CD4-positive, alpha-beta T cell (primary cell): ENCODE measurements around the gene PSMD3. TPM values are rescaled to one million over a fixed set of nuclear protein-coding genes. Genes with fewer than 3 reads are reported as not detected.
A peak's percentile ranks its signal among the peaks of the same experiment; 100 is the strongest.

Experiments
- ATAC-seq: fragments of 200-7000 bp; cut with Tn5 transposase; one replicate; pipeline ENCODE4 v1.10.0; 2022; ENCODE audit warnings: mild to moderate bottlenecking; ENCODE audit not compliant: poor library complexity
- CTCF ChIA-PET: fragments of 350-600 bp; sonication (Branson Sonifier 250); formaldehyde crosslinking; loops from one replicate; lab custom pipeline; 2021; ENCODE audit warnings: antibody characterized with exemption, inconsistent platforms; lab: Charles Lee
- POLR2A ChIA-PET: fragments of 350-600 bp; sonication (Branson Sonifier 250); formaldehyde crosslinking; loops from one replicate; lab custom pipeline; 2021; ENCODE audit warnings: antibody characterized with exemption, inconsistent platforms; lab: Charles Lee
- DNase-seq, 14 experiments: peaks; one replicate each; pipeline ENCODE4 v3.0.0-alpha.2; 2013 to 2020; ENCODE audit warnings: mixed read lengths in 2 of 14
- H3K27ac ChIP-seq, 2 donors: one replicate each; pipeline versions ENCODE4 v1.5.1 to v1.7.0; 2013; ENCODE audit warnings: low read length in 2 of 2, low read depth in 1 of 2, mild to moderate bottlenecking in 1 of 2
- H3K27me3 ChIP-seq, 2 experiments: 1 replicate in 1 of 2; 2 replicates in 1 of 2; pipeline versions ENCODE4 v1.6.1 to v1.7.0; 2013; ENCODE audit warnings: low read length in 2 of 2, control low read depth in 1 of 2, mild to moderate bottlenecking in 1 of 2, moderate library complexity in 1 of 2; ENCODE audit not compliant: insufficient read depth in 2 of 2, control insufficient read depth in 1 of 2
- H3K36me3 ChIP-seq: one replicate; pipeline ENCODE4 v1.6.1; 2013; ENCODE audit warnings: low read length, control low read depth; ENCODE audit not compliant: insufficient read depth
- H3K4me1 ChIP-seq: one replicate; pipeline ENCODE4 v1.6.1; 2013; ENCODE audit warnings: low read length, control low read depth; ENCODE audit not compliant: insufficient read depth
- H3K4me3 ChIP-seq: one replicate; pipeline ENCODE4 v1.5.1; 2013; ENCODE audit warnings: mild to moderate bottlenecking, low read length, moderate library complexity
- H3K9me3 ChIP-seq, 2 experiments: 1 replicate in 1 of 2; 2 replicates in 1 of 2; pipeline versions ENCODE4 v1.6.1 to v1.7.0; 2013; ENCODE audit warnings: low read length in 2 of 2, mild to moderate bottlenecking in 2 of 2, control low read depth in 1 of 2, moderate library complexity in 1 of 2; ENCODE audit not compliant: control insufficient read depth in 1 of 2, insufficient read depth in 1 of 2
- H3K27ac Mint-ChIP-seq: one replicate; pipeline ENCODE4 v1.8.0; 2020; ENCODE audit warnings: mixed read lengths
- H3K27me3 Mint-ChIP-seq: one replicate; pipeline ENCODE4 v1.8.0; 2021; ENCODE audit warnings: mixed read lengths
- H3K36me3 Mint-ChIP-seq: one replicate; pipeline ENCODE4 v1.8.0; 2021; ENCODE audit warnings: low read depth, mixed read lengths
- H3K4me1 Mint-ChIP-seq: one replicate; pipeline ENCODE4 v1.8.0; 2021; ENCODE audit warnings: low read depth, mixed read lengths
- H3K4me3 Mint-ChIP-seq: one replicate; pipeline ENCODE4 v1.8.0; 2020; ENCODE audit warnings: mild to moderate bottlenecking, mixed read lengths
- H3K9me3 Mint-ChIP-seq: one replicate; pipeline ENCODE4 v1.8.0; 2020; ENCODE audit warnings: mixed read lengths
- CTCF ChIP-seq: fragments of 200-600 bp; IDR thresholded peaks from one replicate; pipeline ENCODE4 v1.8.0; 2022; ENCODE audit warnings: antibody characterized with exemption, mild to moderate bottlenecking
- intact Hi-C, 2 experiments: fragments of 100-400 bp; cut with DNase I in 1 of 2; cut with micrococcal nuclease in 1 of 2; formaldehyde crosslinking; loops; one replicate each; pipeline versions ENCODE4 v1.15.1 to v1.9.0; 2023 to 2025; cut with DNase I, micrococcal nuclease
- total RNA-seq, 174 experiments: library from RNA in 2 of 174; stranded (reverse) in 2 of 174; gene quantifications; one replicate each; pipeline ENCODE4 v1.2.3 and lab custom pipeline; 2021 to 2026

Gene PSMD3
- total RNA-seq, 2 experiments from 2014 or later = 66.7 to 71.9 TPM

GRCh38 chr17:40026816-40027613, 46.4 kb downstream of the PSMD3 start:
- POLR2A ChIA-PET = interaction anchor here (0.7 to 1.7 kb wide), 9 partner anchors 13 to 192 kb away, joined by 3 to 6 read pairs (median 4); partner anchors contain the start of genes MED24, NR1D1, PSMD3 and WIPF2
- H3K27ac ChIP-seq = no peak overlapping the region
- H3K27ac Mint-ChIP-seq = peak overlapping the region; percentile 34
- no peaks in the 10 kb centered on the region for H3K27me3 Mint-ChIP-seq
- intact Hi-C loops = loop anchor here (1.0 to 10.0 kb wide), 4 partner anchors 14 to 472 kb away; no protein-coding TSS in a partner anchor
- peak overlapping the region; percentile 23 for H3K4me3 Mint-ChIP-seq
- peaks cover 72% of the 10 kb centered on the region for H3K36me3 Mint-ChIP-seq
- TF ChIP-seq CTCF = peak; percentile 97
- H3K4me3 ChIP-seq = no peak overlapping the region
- peak; percentile 87 for ATAC-seq
- peaks cover 23% of the 10 kb centered on the region for H3K4me1 Mint-ChIP-seq
- DNase-seq = peak; percentile 63 to 89 (median 71)
- CTCF ChIA-PET = interaction anchor here (0.6 to 2.2 kb wide), 9 partner anchors 14 to 422 kb away, joined by 3 to 11 read pairs (median 4); partner anchors contain the start of gene MED24
- no peaks in the 10 kb centered on the region for H3K9me3 ChIP-seq
- H3K9me3 Mint-ChIP-seq = no peaks in the 10 kb centered on the region
- no peaks in the 10 kb centered on the region for H3K27me3 ChIP-seq
- peaks cover 25% of the 10 kb centered on the region for H3K4me1 ChIP-seq
- peaks cover 59% of the 10 kb centered on the region for H3K36me3 ChIP-seq

DNA sequence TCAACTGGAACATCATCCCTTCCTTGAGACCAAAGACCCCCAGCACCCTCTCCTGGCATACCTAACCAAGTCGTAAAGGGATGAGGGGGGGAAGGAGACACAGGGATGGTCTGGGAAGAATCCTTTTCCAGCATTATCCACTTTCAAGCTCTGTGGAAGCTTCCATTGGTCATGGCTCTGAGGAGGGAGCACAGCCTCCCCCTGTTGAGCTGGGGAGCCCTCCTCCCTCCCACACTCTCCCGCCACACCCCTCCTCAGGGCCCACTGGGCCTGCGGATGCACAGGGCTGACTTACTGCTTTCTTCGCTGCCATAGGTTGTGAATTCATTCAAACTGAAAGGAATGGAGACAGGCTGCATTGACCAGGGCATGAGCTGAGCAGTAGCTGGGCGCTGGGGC, 47.0 kb downstream of the PSMD3 start:
- peaks cover 23% of the 10 kb centered on the region for H3K4me1 Mint-ChIP-seq
- H3K9me3 Mint-ChIP-seq = no peaks in the 10 kb centered on the region
- DNase-seq (no peak), ATAC-seq (no peak)
- H3K36me3 Mint-ChIP-seq = peaks cover 73% of the 10 kb centered on the region
- no peak overlapping the region for H3K4me3 Mint-ChIP-seq
- Histone ChIP-seq H3K4me3 (no peak overlapping the region), H3K27me3 (no peaks in the 10 kb centered on the region), H3K9me3 (no peaks in the 10 kb centered on the region), H3K4me1 (peaks cover 25% of the 10 kb centered on the region), H3K27ac (no peak overlapping the region), H3K36me3 (peaks cover 59% of the 10 kb centered on the region)
- no peak for TF ChIP-seq CTCF
- ChIA-PET CTCF (interaction anchor here (0.7 to 2.2 kb wide), 7 partner anchors 12 to 264 kb away, joined by 3 to 11 read pairs (median 5); no protein-coding TSS in a partner anchor), POLR2A (interaction anchor here (0.7 to 1.7 kb wide), 5 partner anchors 26 to 141 kb away, joined by 3 to 5 read pairs (median 3); partner anchors contain the start of genes MED24 and NR1D1)
- intact Hi-C loops = loop anchor here (1.0 to 10.0 kb wide), 4 partner anchors 14 to 473 kb away; no protein-coding TSS in a partner anchor
- H3K27me3 Mint-ChIP-seq = no peaks in the 10 kb centered on the region
- H3K27ac Mint-ChIP-seq = no peak overlapping the region

GRCh38 chr17:40028595-40028994, 48.0 kb downstream of the PSMD3 start:
- no peak for TF ChIP-seq CTCF
- POLR2A ChIA-PET = interaction anchor here (1.2 kb wide), 1 partner anchor 83 kb away, joined by 3 read pairs; no protein-coding TSS in a partner anchor

More at GRCh38 chr17:40028595-40028994, 48.0 kb downstream of the PSMD3 start:
- intact Hi-C loops = loop anchor here in 1 of 2 experiments (5.0 to 10.0 kb wide), 2 partner anchors 156 to 474 kb away; no protein-coding TSS in a partner anchor
- Mint-ChIP-seq H3K4me3 (no peak overlapping the region), H3K27ac (no peak overlapping the region), H3K4me1 (peaks cover 23% of the 10 kb centered on the region), H3K27me3 (no peaks in the 10 kb centered on the region), H3K36me3 (peaks cover 78% of the 10 kb centered on the region), H3K9me3 (no peaks in the 10 kb centered on the region)
- no peak overlapping the region for H3K27ac ChIP-seq
- DNase-seq (no peak), ATAC-seq (no peak)
- H3K27me3 ChIP-seq = no peaks in the 10 kb centered on the region
- H3K4me1 ChIP-seq = peaks cover 25% of the 10 kb centered on the region
- peaks cover 61% of the 10 kb centered on the region for H3K36me3 ChIP-seq
- H3K4me3 ChIP-seq = no peak overlapping the region
- no peaks in the 10 kb centered on the region for H3K9me3 ChIP-seq
- CTCF ChIA-PET = interaction anchor here (1.2 to 2.2 kb wide), 2 partner anchors 15 to 85 kb away, joined by 5 to 11 read pairs; no protein-coding TSS in a partner anchor
